HG03280 (cell line): ENCODE measurements around the gene VGF.
"Not testable (repeated sequence)": the region's sequence is repeated elsewhere in the genome, so short reads cannot be mapped to it uniquely, and the experiment has no call there.

Experiments
- ATAC-seq: cut with Tn5 transposase; IDR thresholded peaks from one replicate; pipeline ENCODE4 v1.9.1; 2021; ENCODE audit warnings: mild to moderate bottlenecking, moderate library complexity; ENCODE audit not compliant: unreplicated experiment

VGF gene

DNA sequence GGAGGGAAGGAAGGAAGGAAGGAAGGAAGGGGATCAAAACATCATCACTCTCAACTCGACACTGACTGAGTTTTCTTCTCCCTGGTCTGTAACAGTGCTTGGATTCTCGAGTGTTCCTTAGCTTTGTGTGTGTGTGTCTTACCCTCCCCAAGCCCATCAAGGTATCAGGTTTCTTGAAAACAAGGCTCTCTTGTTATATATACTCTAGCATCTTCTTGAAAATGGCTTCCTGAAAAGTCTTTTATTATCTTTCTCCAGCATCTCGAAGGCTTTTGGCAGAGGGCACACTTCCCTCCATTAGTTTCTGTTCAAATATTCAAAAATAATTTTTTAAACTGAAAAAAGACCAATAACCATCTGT is 25.1 kb downstream of the VGF start:
- ATAC-seq, result no peak

DNA sequence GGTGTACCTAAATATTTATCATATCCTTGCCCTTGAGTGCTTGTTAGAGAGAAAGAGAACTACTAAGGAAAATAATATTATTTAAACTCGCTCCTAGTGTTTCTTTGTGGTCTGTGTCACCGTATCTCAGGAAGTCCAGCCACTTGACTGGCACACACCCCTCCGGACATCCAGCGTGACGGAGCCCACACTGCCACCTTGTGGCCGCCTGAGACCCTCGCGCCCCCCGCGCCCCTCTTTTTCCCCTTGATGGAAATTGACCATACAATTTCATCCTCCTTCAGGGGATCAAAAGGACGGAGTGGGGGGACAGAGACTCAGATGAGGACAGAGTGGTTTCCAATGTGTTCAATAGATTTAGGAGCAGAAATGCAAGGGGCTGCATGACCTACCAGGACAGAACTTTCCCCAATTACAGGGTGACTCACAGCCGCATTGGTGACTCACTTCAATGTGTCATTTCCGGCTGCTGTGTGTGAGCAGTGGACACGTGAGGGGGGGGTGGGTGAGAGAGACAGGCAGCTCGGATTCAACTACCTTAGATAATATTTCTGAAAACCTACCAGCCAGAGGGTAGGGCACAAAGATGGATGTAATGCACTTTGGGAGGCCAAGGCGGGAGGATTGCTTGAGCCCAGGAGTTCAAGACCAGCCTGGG is 27.0 kb downstream of the VGF start:
- peak; percentile 78 for ATAC-seq

- no peak for ATAC-seq
These were observed 27.6 kb downstream of the VGF start for GRCh38 chr7:101137651-101138212.

GRCh38 chr7:101134399-101134980 is 30.9 kb downstream of the VGF start:
- no peak for ATAC-seq

GRCh38 chr7:101133621-101134398 is 31.6 kb downstream of the VGF start:
- ATAC-seq, result no peak

DNA sequence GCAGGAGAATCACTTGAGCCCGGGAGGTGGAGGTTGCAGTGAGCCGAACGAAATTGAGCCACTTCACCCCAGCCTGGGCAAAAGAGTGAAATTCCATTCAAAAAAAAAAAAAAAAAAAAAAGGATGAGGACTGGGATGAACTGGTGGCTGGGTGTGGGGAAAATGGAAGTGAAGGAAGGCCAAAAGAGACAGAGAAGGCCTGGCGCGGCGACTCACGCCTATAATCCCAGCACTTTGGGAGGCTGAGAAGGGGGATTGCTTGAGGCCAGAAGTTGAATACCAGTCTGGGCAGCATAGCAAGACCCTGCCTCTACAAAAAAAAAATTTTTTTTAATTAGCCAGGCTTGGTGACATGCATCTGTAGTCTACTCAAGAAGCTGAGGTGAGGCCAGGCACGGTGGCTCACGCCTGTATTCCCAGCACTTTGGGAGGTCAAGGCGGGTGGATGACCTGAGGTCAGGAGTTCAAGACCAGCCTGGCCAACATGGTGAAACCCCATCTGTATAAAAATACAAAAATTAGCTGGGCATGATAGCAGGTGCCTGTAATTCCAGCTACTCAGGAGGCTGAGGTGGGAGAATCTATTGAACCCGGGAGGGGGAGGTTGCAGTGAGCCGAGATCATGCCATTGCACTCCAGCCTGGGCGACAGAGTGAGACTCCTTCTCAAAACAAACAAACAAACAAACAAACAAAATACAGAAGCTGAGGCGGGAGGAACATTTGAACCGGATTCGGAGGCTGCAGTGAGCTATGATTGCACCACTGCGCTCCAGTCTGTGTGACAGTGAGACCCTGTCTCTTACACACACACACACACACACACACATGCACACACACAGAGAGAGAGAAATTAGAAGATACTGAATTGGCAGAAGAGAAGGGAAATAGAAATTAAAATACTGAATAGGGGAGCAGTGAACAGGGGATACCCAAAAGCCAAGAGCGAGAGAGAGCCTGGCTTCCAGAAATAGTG is 32.5 kb downstream of the VGF start:
- not testable (repeated sequence) for ATAC-seq

DNA sequence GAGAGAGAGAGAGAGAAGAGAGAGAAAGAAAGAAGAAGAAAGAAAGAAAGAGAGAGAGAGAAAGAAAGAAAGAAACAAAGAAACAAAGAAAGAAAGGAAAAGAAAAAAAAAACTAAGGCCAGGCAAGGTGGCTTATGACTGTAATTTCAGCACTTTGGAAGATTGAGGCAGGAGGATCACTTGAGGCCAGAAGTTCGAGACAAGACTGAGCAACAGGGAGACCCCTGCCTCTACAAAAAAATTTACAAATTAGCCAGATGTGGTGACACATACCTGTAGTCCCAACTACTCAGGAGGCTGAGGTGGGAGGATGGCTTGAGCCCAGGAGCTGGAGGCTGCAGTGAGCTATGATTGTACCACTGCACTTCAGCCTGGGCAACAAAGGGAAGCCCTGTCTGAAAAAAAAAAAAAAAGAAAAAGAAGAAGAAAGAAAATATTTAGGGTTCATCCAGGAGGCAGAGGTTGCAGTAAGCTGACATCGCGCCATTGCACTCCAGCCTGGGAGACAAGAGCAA is 35.7 kb downstream of the VGF start:
- ATAC-seq, result no peak

GRCh38 chr7:101128040-101128834 is 37.1 kb downstream of the VGF start:
- ATAC-seq, result no peak

- ATAC-seq, result no peak
These were observed 37.8 kb downstream of the VGF start for GRCh38 chr7:101127460-101128039.

GRCh38 chr7:101126651-101127459 is 38.5 kb downstream of the VGF start, which contains the start of gene SERPINE1:
SERPINE1 (plus strand) TSS chr7:101127104; CDS start chr7:101128394, 1,290 bp downstream.
- peak; percentile 31 for ATAC-seq

- ATAC-seq, result peak; percentile 62
These were observed 39.2 kb downstream of the VGF start for GRCh38 chr7:101125989-101126650.

DNA sequence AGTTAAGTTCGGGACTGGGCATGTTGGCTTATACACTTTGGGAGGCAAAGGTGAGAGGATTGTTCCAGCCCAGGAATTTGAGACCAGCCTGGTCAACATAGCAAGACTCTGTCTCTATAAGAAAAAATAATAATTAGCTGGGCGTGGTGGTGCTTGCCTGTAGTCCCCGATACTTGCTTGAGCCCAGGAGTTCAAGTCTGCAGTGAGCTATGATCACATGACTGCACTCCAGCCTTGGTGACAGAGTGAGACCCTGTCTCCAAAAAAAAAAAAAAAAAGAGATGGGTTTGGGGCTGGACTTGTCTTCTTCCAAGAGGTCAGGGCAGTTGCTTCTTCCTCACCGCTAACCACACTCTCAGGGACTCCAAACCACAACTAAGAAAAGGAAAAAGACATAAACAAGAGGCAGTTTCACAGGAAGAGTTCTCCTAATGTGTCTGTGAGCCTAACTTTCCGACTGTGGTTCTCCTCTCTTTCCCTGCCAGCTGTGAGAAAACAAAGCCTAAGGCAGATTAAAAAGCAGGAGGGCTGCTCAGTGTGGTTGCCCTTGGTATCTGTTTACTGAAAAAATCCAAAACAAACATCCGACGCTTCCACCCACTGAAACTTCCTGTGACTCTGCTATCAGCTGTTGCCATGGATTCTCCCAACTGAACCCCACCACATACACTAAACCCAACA is 40.9 kb downstream of the VGF start:
- no peak for ATAC-seq

DNA sequence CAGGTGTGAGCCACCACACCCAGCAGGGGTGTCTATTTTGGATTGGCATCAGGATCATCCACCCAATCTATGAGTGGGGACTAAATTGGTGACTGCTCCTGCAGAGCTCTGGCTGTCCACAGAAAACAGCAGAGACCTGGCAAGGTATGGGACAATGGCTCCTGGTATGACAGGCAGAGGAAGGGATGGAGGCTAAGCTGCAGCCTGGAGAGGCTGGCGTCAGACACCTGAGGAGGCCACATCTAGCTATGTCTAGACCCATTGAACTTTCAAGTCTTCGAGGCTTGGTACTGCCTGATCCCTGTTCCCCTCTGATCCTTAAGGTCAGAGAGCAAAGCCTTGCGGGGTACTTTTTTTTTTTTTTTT is 41.7 kb downstream of the VGF start:
- ATAC-seq, result no peak

GRCh38 chr7:101122933-101123702 is 42.3 kb downstream of the VGF start:
- no peak for ATAC-seq

GRCh38 chr7:101121991-101122932 is 43.1 kb downstream of the VGF start:
- no peak for ATAC-seq

- not testable (repeated sequence) for ATAC-seq
These were observed 43.8 kb downstream of the VGF start for GRCh38 chr7:101121631-101121990.
